OCI-LY7 (cell line): Measurements from ENCODE around the gene TMEM200A. TPM values are rescaled to one million over a fixed set of nuclear protein-coding genes. Genes with fewer than 3 reads are reported as not detected.

Experiments used
- BruUV-seq: library from RNA; stranded (reverse); fragments of 400-500 nt; replicated peaks from 2 replicates; lab custom pipeline; 2021; lab: Mats Ljungman, UMichigan
- CTCF ChIA-PET: fragments of 300-600 bp; sonication (Branson Sonifier 250); formaldehyde crosslinking; loops from one replicate; lab custom pipeline; 2022; ENCODE audit warnings: antibody characterized with exemption; ENCODE audit not compliant: unreplicated experiment; lab: Charles Lee
- POLR2A ChIA-PET: fragments of 300-600 bp; sonication (Branson Sonifier 250); formaldehyde crosslinking; loops from one replicate; lab custom pipeline; 2022; ENCODE audit warnings: antibody characterized with exemption; lab: Charles Lee
- DNase-seq: peaks from one replicate; pipeline ENCODE4 v3.0.0-alpha.2; 2015; ENCODE audit warnings: low spot score
- H2AFZ ChIP-seq: fragments of 200-600 bp; sonication (generic), shearing (Covaris generic); 2 replicates; pipeline ENCODE4 v1.6.1; 2014; ENCODE audit warnings: mild to moderate bottlenecking, antibody characterized with exemption, low read length, moderate library complexity
- H3K27ac ChIP-seq: fragments of 200-600 bp; sonication (generic); 2 replicates; pipeline ENCODE4 v1.5.1; 2014; ENCODE audit warnings: mixed run types, low read depth, mild to moderate bottlenecking, moderate library complexity, low read length, inconsistent platforms; ENCODE audit not compliant: poor library complexity, severe bottlenecking
- H3K36me3 ChIP-seq: fragments of 200-600 bp; sonication (generic); 2 replicates; pipeline ENCODE4 v1.6.1; 2014; ENCODE audit warnings: mild to moderate bottlenecking, antibody characterized with exemption, low read length, moderate library complexity, mixed read lengths; ENCODE audit not compliant: insufficient read depth
- H3K4me1 ChIP-seq: fragments of 200-600 bp; sonication (generic); 2 replicates; pipeline ENCODE4 v1.5.1; 2014; ENCODE audit warnings: mild to moderate bottlenecking, low read length; ENCODE audit not compliant: insufficient read depth, poor library complexity, severe bottlenecking
- H3K4me2 ChIP-seq: fragments of 200-600 bp; sonication (generic); 2 replicates; pipeline ENCODE4 v1.6.1; 2014; ENCODE audit warnings: mild to moderate bottlenecking, low read length
- H3K4me3 ChIP-seq: fragments of 200-600 bp; sonication (generic); 2 replicates; pipeline ENCODE4 v1.5.1; 2014; ENCODE audit warnings: mild to moderate bottlenecking, low read depth, low read length; ENCODE audit not compliant: poor library complexity, severe bottlenecking
- H3K79me2 ChIP-seq: fragments of 200-600 bp; sonication (generic); 2 replicates; pipeline ENCODE4 v1.6.1; 2016; ENCODE audit warnings: low read depth, mild to moderate bottlenecking, low read length, moderate library complexity, mixed read lengths; ENCODE audit not compliant: insufficient read depth
- H3K9me2 ChIP-seq: fragments of 200-600 bp; sonication (generic); 2 replicates; pipeline ENCODE4 v1.6.1; 2016; ENCODE audit warnings: mild to moderate bottlenecking, low read length, mixed read lengths; ENCODE audit not compliant: insufficient read depth
- H3K9me3 ChIP-seq: fragments of 200-600 bp; sonication (generic); 2 replicates; pipeline ENCODE4 v1.6.1; 2014; ENCODE audit warnings: mild to moderate bottlenecking, mixed run types, low read length, mixed read lengths
- H4K20me1 ChIP-seq: fragments of 200-600 bp; sonication (generic); 2 replicates; pipeline ENCODE4 v1.6.1; 2014; ENCODE audit warnings: mild to moderate bottlenecking, antibody characterized with exemption, low read length, moderate library complexity, mixed read lengths; ENCODE audit not compliant: insufficient read depth
- CTCF ChIP-seq: fragments of 200-600 bp; sonication (generic); conservative IDR thresholded peaks from 2 replicates; pipeline ENCODE4 v1.5.1; 2014; ENCODE audit warnings: mild to moderate bottlenecking, antibody characterized with exemption, low read length, moderate library complexity, mixed read lengths
- EZH2phosphoT487 ChIP-seq: fragments of 200-600 bp; sonication (generic); IDR thresholded peaks from 2 replicates; pipeline ENCODE4 v1.6.1; 2018; ENCODE audit warnings: low read depth, borderline replicate concordance, mild to moderate bottlenecking, mixed run types, antibody characterized with exemption, low read length, moderate library complexity, mixed read lengths
- intact Hi-C: fragments of 100-400 bp; cut with micrococcal nuclease; formaldehyde crosslinking; loops from one replicate; pipeline ENCODE4 v1.10.0; 2022; ENCODE audit not compliant: unreplicated experiment
- total RNA-seq, 2 experiments: library from RNA; depleted of rRNA in 1 of 2; stranded (reverse); fragments of >200 nt in 1 of 2; shearing (Covaris generic) in 1 of 2; gene quantifications; 2 replicates each; pipeline ENCODE4 v1.2.3, GENCODE V29; 2014 to 2022

TMEM200A gene
- total RNA-seq, 2 experiments from 2014 or later, result not detected

GRCh38 chr6:130322673-130323268 is 43.0 kb upstream of the TMEM200A start:
- CTCF ChIA-PET, result no interaction called here
- Histone ChIP-seq H3K36me3 (no peaks in the 10 kb centered on the region), H3K27ac (no peak overlapping the region), H4K20me1 (no peaks in the 10 kb centered on the region), H3K4me2 (no peak overlapping the region), H3K4me3 (no peak overlapping the region), H2AFZ (peak overlapping the region; percentile 42; the same call in 1 of the 2 replicates), H3K79me2 (no peaks in the 10 kb centered on the region), H3K9me3 (no peaks in the 10 kb centered on the region), H3K9me2 (no peaks in the 10 kb centered on the region), H3K4me1 (no peaks in the 10 kb centered on the region)
- POLR2A ChIA-PET, result interaction anchor here (0.8 kb wide), 1 partner anchor 16 kb away, joined by 3 read pairs; no protein-coding TSS in a partner anchor
- no TSS peak for BruUV-seq
- DNase-seq, result peak; percentile 62
- TF ChIP-seq CTCF, result peak; percentile 97
- TF ChIP-seq EZH2phosphoT487, result no peak
- intact Hi-C loops, result loop anchor here (1.0 to 10.0 kb wide), 3 partner anchors 376 to 1212 kb away; no protein-coding TSS in a partner anchor

GRCh38 chr6:130324657-130325056 is 41.2 kb upstream of the TMEM200A start:
- intact Hi-C loops, result loop anchor here (10.0 kb wide), 1 partner anchor 1210 kb away; no protein-coding TSS in a partner anchor
- CTCF ChIA-PET, result no interaction called here
- Histone ChIP-seq H3K4me2 (no peak overlapping the region), H3K79me2 (no peaks in the 10 kb centered on the region), H4K20me1 (no peaks in the 10 kb centered on the region), H3K4me3 (no peak overlapping the region), H3K27ac (no peak overlapping the region), H3K9me2 (no peaks in the 10 kb centered on the region), H3K36me3 (no peaks in the 10 kb centered on the region), H3K4me1 (no peaks in the 10 kb centered on the region), H2AFZ (no peak overlapping the region), H3K9me3 (no peaks in the 10 kb centered on the region)
- no peak for DNase-seq
- POLR2A ChIA-PET, result interaction anchor here (0.7 to 1.2 kb wide), 2 partner anchors 12 to 17 kb away, joined by 3 read pairs; no protein-coding TSS in a partner anchor
- BruUV-seq, result no TSS peak
- TF ChIP-seq EZH2phosphoT487, result no peak
- no peak for TF ChIP-seq CTCF

- intact Hi-C loops, result loop anchor here (10.0 kb wide), 1 partner anchor 1208 kb away; no protein-coding TSS in a partner anchor
- ChIA-PET CTCF (no interaction called here), POLR2A (no interaction called here)
Measured at GRCh38 chr6:130326496-130326895, 39.3 kb upstream of the TMEM200A start.

More at GRCh38 chr6:130326496-130326895, 39.3 kb upstream of the TMEM200A start:
- BruUV-seq, result no TSS peak
- H3K9me3 ChIP-seq, result no peaks in the 10 kb centered on the region
- H3K4me2 ChIP-seq, result no peak overlapping the region
- no peaks in the 10 kb centered on the region for H3K9me2 ChIP-seq
- TF ChIP-seq EZH2phosphoT487, result no peak
- no peak for TF ChIP-seq CTCF
- no peaks in the 10 kb centered on the region for H3K36me3 ChIP-seq
- no peaks in the 10 kb centered on the region for H3K4me1 ChIP-seq
- no peak overlapping the region for H2AFZ ChIP-seq
- no peaks in the 10 kb centered on the region for H4K20me1 ChIP-seq
- H3K79me2 ChIP-seq, result no peaks in the 10 kb centered on the region
- no peak overlapping the region for H3K4me3 ChIP-seq
- DNase-seq, result no peak
- H3K27ac ChIP-seq, result no peak overlapping the region
